ENCODE measurements around the gene TM9SF1. TPM values are rescaled to one million over a fixed set of nuclear protein-coding genes. Genes with fewer than 3 reads are reported as not detected.

Gene TM9SF1
- total RNA-seq: 10 to 100 TPM; 19.0 to 29.5 (median 21.8) TPM
- total RNA-seq (2013): 17.2 TPM
- 2.5 to 6.2 (median 4.4) reads per million in 29 experiments for total RNA-seq

GRCh38 chr14:24195186-24196070 is at the start of gene TM9SF1:
TSS of gene TM9SF1 (minus strand) at chr14:24195441. CDS start at chr14:24195019, 422 bp downstream.
- ChIA-PET POLR2A (interaction anchor here (0.6 to 3.7 kb wide), 11 partner anchors 10 to 203 kb away, joined by 3 to 17 read pairs (median 4); partner anchors contain the start of genes CHMP4A (in 1 of the 2), DCAF11 (in 1 of the 2), MDP1 (in 1 of the 2) and NRL (in 1 of the 2)), CTCF (interaction anchor here (1.1 to 1.4 kb wide), 2 partner anchors 40 to 236 kb away, joined by 3 to 5 read pairs; no protein-coding TSS in a partner anchor)
- H3K4me3 ChIP-seq (ENCODE audit: control insufficient read depth in 1 of 2, extremely low read depth in 1 of 2, low read length in 1 of 2): peak within 1 kb of the TSS; percentile 76 to 98
- Mint-ChIP-seq H3K27me3 (no peaks in the 10 kb centered on the region), H3K4me3 (peak within 1 kb of the TSS; percentile 87 to 93 (median 92)), H3K36me3 (peaks cover 25% of the 10 kb centered on the region), H3K4me1 (peaks cover 49 to 68% (median 57%) of the 10 kb centered on the region in 3 donors), H3K27ac (peak within 1 kb of the TSS; percentile 96 to 98), H3K9me3 (no peaks in the 10 kb centered on the region)
- H3K27me3 ChIP-seq (replicated peaks in 1 of 2; ENCODE audit: control insufficient read depth in 2 of 2, extremely low read depth in 1 of 2, insufficient read depth in 2 of 2, low read length in 1 of 2): no peaks in the 10 kb centered on the region
- H3K4me1 ChIP-seq (ENCODE audit: control insufficient read depth in 1 of 2, extremely low read depth in 1 of 2, insufficient read depth in 2 of 2, low read length in 2 of 2): peaks cover 14 to 43% of the 10 kb centered on the region in 2 experiments
- H3K27ac ChIP-seq (ENCODE audit: low read length): peak within 1 kb of the TSS; percentile 98
- peak; percentile 79 to 93 (median 89) for DNase-seq
- peaks cover 12 to 22% of the 10 kb centered on the region in 2 donors for H3K36me3 ChIP-seq (ENCODE audit: control insufficient read depth in 2 of 2, extremely low read depth in 1 of 2, insufficient read depth in 1 of 2, low read length in 1 of 2)
- under 1% methylated on average over 89 of the region's 89 CpGs for WGBS (ENCODE audit: insufficient coverage)
- no peaks in the 10 kb centered on the region for H3K9me3 ChIP-seq
- peak; percentile 91 to 94 (median 93) for ATAC-seq (replicated peaks in 1 of 4)

- DNase-seq: no peak
- no peaks in the 10 kb centered on the region for H3K27me3 Mint-ChIP-seq
- Histone ChIP-seq H3K27ac (ENCODE audit: low read length) (peak overlapping the region; percentile 97), H3K4me3 (ENCODE audit: control insufficient read depth in 1 of 2, extremely low read depth in 1 of 2, low read length in 1 of 2) (peak overlapping the region; percentile 81 to 96), H3K36me3 (ENCODE audit: control insufficient read depth in 2 of 2, extremely low read depth in 1 of 2, insufficient read depth in 1 of 2, low read length in 1 of 2) (peaks cover 8 to 28% of the 10 kb centered on the region in 2 donors), H3K9me3 (no peaks in the 10 kb centered on the region), H3K27me3 (replicated peaks in 1 of 2; ENCODE audit: control insufficient read depth in 2 of 2, extremely low read depth in 1 of 2, insufficient read depth in 2 of 2, low read length in 1 of 2) (no peaks in the 10 kb centered on the region), H3K4me1 (ENCODE audit: control insufficient read depth in 1 of 2, extremely low read depth in 1 of 2, insufficient read depth in 2 of 2, low read length in 2 of 2) (peaks cover 26 to 54% of the 10 kb centered on the region in 2 experiments)
- H3K4me1 Mint-ChIP-seq: peaks cover 61 to 68% (median 62%) of the 10 kb centered on the region in 3 donors
- no peak for ATAC-seq (replicated peaks in 1 of 4)
- H3K36me3 Mint-ChIP-seq: peaks cover 22% of the 10 kb centered on the region
- H3K4me3 Mint-ChIP-seq: peak overlapping the region; percentile 83 to 98 (median 98)
- ChIA-PET POLR2A (interaction anchor here (0.7 to 1.6 kb wide), 6 partner anchors 12 to 65 kb away, joined by 3 to 19 read pairs (median 6); partner anchors contain the start of genes CIDEB (in 1 of the 2) and RABGGTA (in 1 of the 2)), CTCF (interaction anchor here (0.7 to 3.7 kb wide), 24 partner anchors 10 to 1720 kb away, joined by 3 to 104 read pairs (median 8); partner anchors contain the start of genes DHRS1 (in 2 of the 2), NOP9 (in 2 of the 2), CBLN3 (in 1 of the 2) and CHMP4A (in 1 of the 2))
- WGBS (ENCODE audit: insufficient coverage): 42% methylated on average over 5 of the region's 10 CpGs
- H3K9me3 Mint-ChIP-seq: no peaks in the 10 kb centered on the region
- H3K27ac Mint-ChIP-seq: peak overlapping the region; percentile 100
Observed at GRCh38 chr14:24243336-24243836, 48.1 kb upstream of the TM9SF1 start.

DNA sequence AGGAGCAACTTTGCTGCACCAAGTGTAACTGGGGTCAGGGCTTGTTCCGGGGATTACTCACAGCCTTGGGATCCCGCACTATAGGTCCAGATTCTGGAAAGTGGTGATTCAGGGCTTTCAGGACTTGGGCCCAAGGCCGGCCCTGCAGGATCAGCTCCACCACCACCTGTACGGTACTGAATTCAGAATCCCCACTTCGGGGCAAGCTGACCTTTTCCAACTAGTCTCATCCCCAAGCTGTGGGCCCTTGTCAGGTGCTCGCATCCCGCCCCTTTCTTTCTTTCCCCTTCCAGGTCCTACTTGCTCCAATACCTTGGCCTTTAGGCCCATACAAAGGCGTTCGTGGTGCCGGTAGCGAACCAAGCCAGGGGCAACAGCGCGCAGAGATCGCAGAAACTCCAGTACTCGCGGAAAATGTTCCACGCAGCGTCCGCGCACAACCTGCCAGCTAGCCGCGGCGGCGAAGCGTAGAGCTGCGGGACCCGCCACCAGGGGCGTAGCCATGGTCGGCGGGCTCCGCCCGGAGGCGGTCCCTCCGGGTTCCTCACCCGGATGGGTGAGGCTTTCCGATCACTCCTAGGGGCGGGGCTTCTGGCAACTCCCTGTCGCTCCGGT is 46.7 kb upstream of the TM9SF1 start:
- ATAC-seq (replicated peaks in 1 of 4): peak; percentile 84 to 90 (median 86)
- ChIA-PET POLR2A (interaction anchor here (0.5 to 2.0 kb wide), 25 partner anchors 9 to 196 kb away, joined by 3 to 27 read pairs (median 4); partner anchors contain the start of genes CBLN3 (in 1 of the 2), CHMP4A (in 1 of the 2), CIDEB (in 1 of the 2) and DCAF11 (in 1 of the 2)), CTCF (interaction anchor here (0.6 to 3.7 kb wide), 34 partner anchors 9 to 200 kb away, joined by 3 to 104 read pairs (median 7); partner anchors contain the start of genes DHRS1 (in 2 of the 2), NOP9 (in 2 of the 2), RABGGTA (in 2 of the 2) and CBLN3 (in 1 of the 2))
- H3K9me3 Mint-ChIP-seq: no peaks in the 10 kb centered on the region
- Histone ChIP-seq H3K36me3 (ENCODE audit: control insufficient read depth in 2 of 2, extremely low read depth in 1 of 2, insufficient read depth in 1 of 2, low read length in 1 of 2) (peaks cover 11 to 43% of the 10 kb centered on the region in 2 donors), H3K27me3 (replicated peaks in 1 of 2; ENCODE audit: control insufficient read depth in 2 of 2, extremely low read depth in 1 of 2, insufficient read depth in 2 of 2, low read length in 1 of 2) (no peaks in the 10 kb centered on the region), H3K4me3 (ENCODE audit: control insufficient read depth in 1 of 2, extremely low read depth in 1 of 2, low read length in 1 of 2) (peak overlapping the region; percentile 81 to 96), H3K27ac (ENCODE audit: low read length) (peak overlapping the region; percentile 97), H3K4me1 (ENCODE audit: control insufficient read depth in 1 of 2, extremely low read depth in 1 of 2, insufficient read depth in 2 of 2, low read length in 2 of 2) (peaks cover 26 to 56% of the 10 kb centered on the region in 2 experiments), H3K9me3 (no peaks in the 10 kb centered on the region)
- WGBS (ENCODE audit: insufficient coverage): 4% methylated on average over 39 of the region's 39 CpGs
- H3K27ac Mint-ChIP-seq: peak overlapping the region; percentile 100
- peaks cover 66 to 73% (median 69%) of the 10 kb centered on the region in 3 donors for H3K4me1 Mint-ChIP-seq
- H3K4me3 Mint-ChIP-seq: peak overlapping the region; percentile 83 to 98 (median 98)
- peak in 34 of 35 experiments; percentile 85 to 96 (median 92) for DNase-seq
- H3K36me3 Mint-ChIP-seq: peaks cover 35% of the 10 kb centered on the region
- H3K27me3 Mint-ChIP-seq: no peaks in the 10 kb centered on the region

DNA sequence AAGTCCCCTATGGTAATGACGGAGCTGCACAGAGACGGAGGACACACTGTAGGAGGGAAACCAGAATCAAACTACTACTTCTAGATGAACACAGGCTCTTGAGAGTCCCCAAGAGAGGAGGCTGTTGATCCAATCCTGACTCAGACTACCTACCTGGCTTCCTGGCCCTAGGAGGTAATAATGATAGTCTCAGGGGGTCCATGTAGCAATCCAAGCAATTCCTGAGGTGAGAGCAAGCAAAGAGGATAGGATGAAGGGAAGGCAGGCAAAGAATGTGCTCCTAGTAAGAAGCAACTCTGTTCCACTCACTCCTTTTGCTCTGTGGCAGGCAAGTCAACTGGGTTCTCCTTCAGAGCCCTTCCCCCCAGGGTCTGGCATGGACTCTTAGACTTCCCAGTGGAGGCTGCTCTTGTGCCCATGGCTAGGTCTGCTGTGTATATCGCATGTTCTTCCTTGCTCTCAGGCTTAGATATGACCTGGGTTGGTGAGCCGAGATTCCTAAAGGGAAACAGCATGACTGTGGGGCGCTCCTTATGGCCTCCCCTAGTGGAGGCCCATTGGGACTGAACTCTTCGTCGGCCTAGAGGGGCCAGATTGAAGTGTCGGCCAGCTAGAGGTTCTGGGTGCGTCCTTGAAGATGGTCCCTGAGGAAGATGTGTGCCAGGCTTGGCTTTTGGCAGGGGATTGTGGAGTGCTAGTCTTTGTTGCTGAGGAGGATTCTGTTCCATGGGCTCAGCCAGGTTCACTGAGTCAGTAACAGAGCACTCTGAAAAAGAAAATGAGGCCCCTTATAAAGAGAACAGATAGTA is 45.1 kb upstream of the TM9SF1 start:
- Mint-ChIP-seq H3K27ac (peak overlapping the region; percentile 77 to 83), H3K27me3 (no peaks in the 10 kb centered on the region), H3K9me3 (no peaks in the 10 kb centered on the region), H3K4me3 (peak overlapping the region; percentile 83 to 98 (median 98)), H3K4me1 (peaks cover 69 to 82% (median 79%) of the 10 kb centered on the region in 3 donors), H3K36me3 (peaks cover 47% of the 10 kb centered on the region)
- ChIA-PET POLR2A (interaction anchor here (0.6 to 1.1 kb wide), 3 partner anchors 29 to 32 kb away, joined by 3 to 5 read pairs (median 3); no protein-coding TSS in a partner anchor), CTCF (interaction anchor here in 1 of 2 donors (2.9 kb wide), 1 partner anchor 59 kb away, joined by 104 read pairs; the partner anchor contains the start of genes DHRS1 and NOP9)
- Histone ChIP-seq H3K4me3 (ENCODE audit: control insufficient read depth in 1 of 2, extremely low read depth in 1 of 2, low read length in 1 of 2) (no peak overlapping the region), H3K36me3 (ENCODE audit: control insufficient read depth in 2 of 2, extremely low read depth in 1 of 2, insufficient read depth in 1 of 2, low read length in 1 of 2) (peaks cover 11 to 59% of the 10 kb centered on the region in 2 donors), H3K27ac (ENCODE audit: low read length) (no peak overlapping the region), H3K27me3 (replicated peaks in 1 of 2; ENCODE audit: control insufficient read depth in 2 of 2, extremely low read depth in 1 of 2, insufficient read depth in 2 of 2, low read length in 1 of 2) (no peaks in the 10 kb centered on the region), H3K4me1 (ENCODE audit: control insufficient read depth in 1 of 2, extremely low read depth in 1 of 2, insufficient read depth in 2 of 2, low read length in 2 of 2) (peaks cover 26 to 52% of the 10 kb centered on the region in 2 experiments), H3K9me3 (no peaks in the 10 kb centered on the region)
- 93% methylated on average over 5 of the region's 9 CpGs for WGBS (ENCODE audit: insufficient coverage)
- DNase-seq (no peak), ATAC-seq (replicated peaks in 1 of 4) (no peak)

GRCh38 chr14:24238527-24239037 is 43.3 kb upstream of the TM9SF1 start:
- no peaks in the 10 kb centered on the region for H3K27me3 Mint-ChIP-seq
- H3K27me3 ChIP-seq (replicated peaks in 1 of 2; ENCODE audit: control insufficient read depth in 2 of 2, extremely low read depth in 1 of 2, insufficient read depth in 2 of 2, low read length in 1 of 2): no peaks in the 10 kb centered on the region
- no peaks in the 10 kb centered on the region for H3K9me3 ChIP-seq
- H3K4me1 ChIP-seq (ENCODE audit: control insufficient read depth in 1 of 2, extremely low read depth in 1 of 2, insufficient read depth in 2 of 2, low read length in 2 of 2): peaks cover 32 to 53% of the 10 kb centered on the region in 2 experiments
- POLR2A ChIA-PET: interaction anchor here in 1 of 2 donors (0.5 kb wide), 1 partner anchor 10 kb away, joined by 3 read pairs; no protein-coding TSS in a partner anchor
- no peaks in the 10 kb centered on the region for H3K9me3 Mint-ChIP-seq
- no peak for ATAC-seq (replicated peaks in 1 of 4)
- CTCF ChIA-PET: interaction anchor here in 1 of 2 donors (0.7 kb wide), 1 partner anchor 193 kb away, joined by 3 read pairs; no protein-coding TSS in a partner anchor
- H3K4me1 Mint-ChIP-seq: peaks cover 80 to 85% (median 83%) of the 10 kb centered on the region in 3 donors
- WGBS (ENCODE audit: insufficient coverage): 100% methylated on average over 2 of the region's 5 CpGs
- H3K36me3 ChIP-seq (ENCODE audit: control insufficient read depth in 2 of 2, extremely low read depth in 1 of 2, insufficient read depth in 1 of 2, low read length in 1 of 2): peaks cover 11 to 67% of the 10 kb centered on the region in 2 donors
- peak overlapping the region; percentile 62 to 84 for H3K27ac Mint-ChIP-seq
- H3K36me3 Mint-ChIP-seq: peaks cover 54% of the 10 kb centered on the region
- H3K4me3 Mint-ChIP-seq: peak overlapping the region in 2 of 3 donors; percentile 23 to 83
- no peak overlapping the region for H3K27ac ChIP-seq (ENCODE audit: low read length)
- no peak overlapping the region for H3K4me3 ChIP-seq (ENCODE audit: control insufficient read depth in 1 of 2, extremely low read depth in 1 of 2, low read length in 1 of 2)
- DNase-seq: no peak

Measured in T-cell (primary cell).